HG03575 (cell line): ENCODE measurements around the gene CHIA.
"Not testable (repeated sequence)": the region's sequence is repeated elsewhere in the genome, so short reads cannot be mapped to it uniquely, and the experiment has no call there.

Experiments used
- ATAC-seq: cut with Tn5 transposase; IDR thresholded peaks from one replicate; pipeline ENCODE4 v1.9.1; 2021; ENCODE audit not compliant: unreplicated experiment, insufficient number of reproducible peaks, low FRiP score; ENCODE audit errors: extremely low read depth

The CHIA gene

GRCh38 chr1:111354584-111354983 lies 63.9 kb downstream of the CHIA start:
- ATAC-seq, result no peak

- ATAC-seq, result no peak
Observed at GRCh38 chr1:111358964-111359363, 68.3 kb downstream of the CHIA start.

- no peak for ATAC-seq
Observed at GRCh38 chr1:111359376-111359775, 68.7 kb downstream of the CHIA start.

GRCh38 chr1:111360257-111360656 lies 69.6 kb downstream of the CHIA start:
- ATAC-seq, result not testable (repeated sequence)

- no peak for ATAC-seq
Observed at GRCh38 chr1:111361761-111362160, 71.1 kb downstream of the CHIA start.

DNA sequence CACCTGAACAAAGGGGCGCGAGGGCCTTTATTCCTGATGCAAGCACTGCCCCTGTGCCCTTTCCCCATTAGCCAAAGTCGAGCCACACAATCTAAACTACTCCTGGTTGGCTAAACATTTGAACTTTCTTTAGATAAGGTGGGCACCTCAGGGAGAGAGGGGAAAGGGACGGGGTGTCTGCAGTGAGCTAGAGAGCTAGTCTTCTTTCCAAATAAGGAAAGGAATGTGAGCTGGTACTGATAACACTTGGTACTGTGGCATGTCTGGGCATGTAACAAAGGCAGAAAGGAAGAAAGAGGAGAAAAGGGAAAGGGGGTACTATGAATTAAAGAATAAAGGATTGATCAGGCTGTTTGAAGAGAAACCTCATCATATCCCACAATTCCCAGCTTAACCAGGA lies 74.0 kb downstream of the CHIA start:
- no peak for ATAC-seq

- ATAC-seq, result no peak
Observed at GRCh38 chr1:111366256-111366655, 75.6 kb downstream of the CHIA start.

DNA sequence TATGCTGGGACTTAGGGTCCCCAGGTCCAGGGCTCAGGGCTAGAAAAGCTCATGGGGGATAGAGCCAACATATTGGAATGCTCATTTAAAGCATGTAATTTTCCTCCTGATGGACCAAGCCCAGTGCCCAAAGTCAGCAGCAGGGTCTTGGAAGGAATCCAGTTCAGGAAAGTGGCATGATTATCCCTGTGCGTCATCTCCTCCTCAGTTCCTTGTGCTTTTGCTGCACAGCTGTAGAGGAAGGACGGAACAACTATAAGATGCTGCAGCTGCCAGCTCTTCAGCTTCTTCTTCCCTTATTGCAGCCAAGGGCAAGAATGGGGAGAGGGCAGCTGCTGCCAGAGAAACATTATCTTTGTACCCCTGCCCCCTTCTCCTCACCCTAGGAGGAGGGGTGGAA lies 78.5 kb downstream of the CHIA start:
- ATAC-seq, result no peak

DNA sequence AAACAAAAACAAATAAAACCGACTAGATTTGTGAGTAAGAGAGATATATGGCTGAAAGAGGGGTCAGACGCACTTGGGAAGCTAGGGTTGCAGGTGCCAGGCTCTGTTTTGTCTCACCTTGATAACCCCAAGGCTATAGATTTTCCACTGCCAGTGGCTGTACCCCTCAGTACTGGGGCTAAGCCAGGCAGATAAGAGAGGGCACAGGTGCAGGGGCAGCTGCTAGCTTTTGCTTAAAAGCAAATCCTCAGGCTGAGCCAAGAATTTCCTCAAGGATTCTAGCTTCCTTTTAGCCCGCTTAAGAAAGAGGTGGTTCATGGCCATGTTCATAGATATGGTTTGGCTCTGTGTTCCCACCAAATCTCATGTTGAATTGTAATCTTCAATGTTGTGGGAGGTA lies 79.0 kb downstream of the CHIA start:
- no peak for ATAC-seq
